HCT116 (cell line): ENCODE measurements around the gene ANKRD63. TPM values are rescaled to one million over a fixed set of nuclear protein-coding genes. Genes with fewer than 3 reads are reported as not detected.

Experiments
- ATAC-seq: fragments of 200-7000 bp; cut with Tn5 transposase; 2 replicates; pipeline ENCODE4 v1.9.1; 2020; ENCODE audit warnings: mild to moderate bottlenecking, moderate library complexity
- BruUV-seq: library from RNA; stranded (reverse); fragments of 400-500 nt; replicated peaks from 2 replicates; lab custom pipeline; 2021; lab: Mats Ljungman, UMichigan
- CTCF ChIA-PET: fragments of 300-600 bp; sonication (Branson Sonifier 250); formaldehyde crosslinking; loops from one replicate; lab custom pipeline; 2021; ENCODE audit warnings: antibody characterized with exemption; lab: Charles Lee
- POLR2A ChIA-PET: fragments of 300-600, 350-600 bp; sonication (Branson Sonifier 250); formaldehyde crosslinking; loops from one replicate; lab custom pipeline; 2021; ENCODE audit warnings: antibody characterized with exemption; lab: Charles Lee
- RAD21 ChIA-PET, 2 experiments: fragments of 300-600 bp; sonication (Branson Sonifier 250); formaldehyde crosslinking; loops; one replicate each; lab custom pipeline; 2023; ENCODE audit warnings: low total read pairs in 2 of 2; ENCODE audit not compliant: uncharacterized antibody in 2 of 2, unreplicated experiment in 2 of 2, low non-redundant PET in 1 of 2; lab: Charles Lee
- DNase-seq: peaks from one replicate; pipeline ENCODE4 v3.0.0-alpha.2; 2010; ENCODE audit warnings: low read depth, low spot score
- H2AFZ ChIP-seq: fragments of 200-600 bp; shearing (Covaris generic), sonication (generic); 2 replicates; pipeline ENCODE4 v1.6.1; 2017; ENCODE audit warnings: low read depth, mixed run types, mixed read lengths, antibody characterized with exemption, low read length; ENCODE audit not compliant: poor library complexity, severe bottlenecking
- H3K27ac ChIP-seq: 2 replicates; pipeline ENCODE4 v1.5.1; 2012; ENCODE audit warnings: low read depth, low read length
- H3K27me3 ChIP-seq: fragments of 200-600 bp; sonication (generic); 2 replicates; pipeline ENCODE4 v1.6.1; 2016; ENCODE audit warnings: mixed run types, low read length, mixed read lengths; ENCODE audit not compliant: insufficient read depth
- H3K36me3 ChIP-seq, 2 experiments: fragments of 200-500 bp in 1 of 2; fragments of 200-600 bp in 1 of 2; sonication (Bioruptor generic) in 1 of 2; sonication (generic) in 1 of 2; 2 replicates each; pipeline versions ENCODE4 v1.5.1 to v1.6.1; 2014 to 2016; ENCODE audit warnings: low read length in 2 of 2, inconsistent platforms in 1 of 2, mixed read lengths in 1 of 2, mixed run types in 1 of 2; ENCODE audit not compliant: insufficient read depth in 2 of 2, control insufficient read depth in 1 of 2
- H3K4me1 ChIP-seq, 2 experiments: fragments of 200-600 bp in 1 of 2; sonication (generic) in 1 of 2; 2 replicates each; pipeline versions ENCODE4 v1.5.1 to v1.6.1; 2012 to 2017; ENCODE audit warnings: low read length in 2 of 2, inconsistent platforms in 1 of 2, mild to moderate bottlenecking in 1 of 2, mixed read lengths in 1 of 2, mixed run types in 1 of 2, moderate library complexity in 1 of 2; ENCODE audit not compliant: insufficient read depth in 2 of 2, control insufficient read depth in 1 of 2
- H3K4me2 ChIP-seq: fragments of 200-600 bp; sonication (generic); 2 replicates; pipeline ENCODE4 v1.6.1; 2017; ENCODE audit warnings: mixed run types, low read length, mixed read lengths
- H3K4me3 ChIP-seq, 2 experiments: fragments of 200-600 bp in 1 of 2; sonication (generic) in 1 of 2; replicated peaks in 1 of 2; 2 replicates each; pipeline ENCODE4 v1.5.1; 2011 to 2016; ENCODE audit warnings: low read length in 2 of 2, control low read depth in 1 of 2, low read depth in 1 of 2, mild to moderate bottlenecking in 1 of 2, mixed read lengths in 1 of 2, mixed run types in 1 of 2
- H3K79me2 ChIP-seq: fragments of 200-600 bp; sonication (generic); 2 replicates; pipeline ENCODE4 v1.6.1; 2017; ENCODE audit warnings: mild to moderate bottlenecking, mixed run types, low read length, moderate library complexity, mixed read lengths; ENCODE audit not compliant: insufficient read depth
- H3K9ac ChIP-seq: fragments of 200-600 bp; sonication (generic); 2 replicates; pipeline ENCODE4 v1.6.1; 2016; ENCODE audit warnings: low read length, mixed read lengths
- H3K9me2 ChIP-seq: fragments of 200-600 bp; sonication (generic), shearing (Covaris generic); 2 replicates; pipeline ENCODE4 v1.6.1; 2017; ENCODE audit warnings: mixed run types, mild to moderate bottlenecking, moderate library complexity; ENCODE audit not compliant: insufficient read depth
- H3K9me3 ChIP-seq, 2 experiments: fragments of 200-500 bp in 1 of 2; fragments of 200-600 bp in 1 of 2; sonication (Bioruptor generic) in 1 of 2; sonication (generic) in 1 of 2; 2 replicates each; pipeline ENCODE4 v1.6.1; 2014 to 2017; ENCODE audit warnings: low read length in 2 of 2, mixed read lengths in 2 of 2, inconsistent platforms in 1 of 2, low read depth in 1 of 2, mild to moderate bottlenecking in 1 of 2, mixed run types in 1 of 2, moderate library complexity in 1 of 2; ENCODE audit not compliant: control insufficient read depth in 1 of 2, insufficient read depth in 1 of 2
- H4K20me1 ChIP-seq: fragments of 200-600 bp; sonication (generic), shearing (Covaris generic); 2 replicates; pipeline ENCODE4 v1.6.1; 2017; ENCODE audit warnings: mixed run types, mild to moderate bottlenecking, moderate library complexity; ENCODE audit not compliant: insufficient read depth
- CBX3 ChIP-seq: IDR thresholded peaks from 2 replicates; pipeline ENCODE4 v1.6.1; 2012; ENCODE audit warnings: low read depth
- CEBPB ChIP-seq: IDR thresholded peaks from 2 replicates; pipeline ENCODE4 v1.6.1; 2012; ENCODE audit warnings: low read depth
- EGR1 ChIP-seq: IDR thresholded peaks from 2 replicates; pipeline ENCODE4 v1.6.1; 2012; ENCODE audit warnings: low read depth
- ELF1 ChIP-seq: IDR thresholded peaks from 2 replicates; pipeline ENCODE4 v1.6.1; 2012; ENCODE audit warnings: low read depth, borderline replicate concordance
- EZH2 ChIP-seq: fragments of 200-600 bp; sonication (generic); IDR thresholded peaks from 2 replicates; pipeline ENCODE4 v1.6.1; 2017; ENCODE audit warnings: antibody characterized with exemption, mixed run types
- EZH2phosphoT487 ChIP-seq: fragments of 200-600 bp; IDR thresholded peaks from 2 replicates; pipeline ENCODE4 v1.6.1; 2018; ENCODE audit warnings: antibody characterized with exemption, borderline replicate concordance
- FOSL1 ChIP-seq: IDR thresholded peaks from 2 replicates; pipeline ENCODE4 v1.6.1; 2012; ENCODE audit warnings: low read depth
- JUND ChIP-seq: IDR thresholded peaks from 2 replicates; pipeline ENCODE4 v1.6.1; 2012
- POLR2A ChIP-seq: IDR thresholded peaks from 2 replicates; pipeline ENCODE4 v1.7.0; 2011; ENCODE audit warnings: borderline replicate concordance; ENCODE audit not compliant: insufficient read depth, insufficient read length; ENCODE audit errors: extremely low read depth
- RAD21 ChIP-seq: IDR thresholded peaks from 2 replicates; pipeline ENCODE4 v1.6.1; 2012; ENCODE audit warnings: low read depth, mild to moderate bottlenecking
- SIN3A ChIP-seq: IDR thresholded peaks from 2 replicates; pipeline ENCODE4 v1.6.1; 2012; ENCODE audit warnings: low read depth
- SP1 ChIP-seq: IDR thresholded peaks from 2 replicates; pipeline ENCODE4 v1.6.1; 2012; ENCODE audit warnings: low read depth
- SRF ChIP-seq: IDR thresholded peaks from 2 replicates; pipeline ENCODE4 v1.6.1; 2012; ENCODE audit warnings: low read depth
- TCF7L2 ChIP-seq: IDR thresholded peaks from 2 replicates; pipeline ENCODE4 v1.7.0; 2011; ENCODE audit warnings: borderline replicate concordance, inconsistent platforms; ENCODE audit not compliant: insufficient read depth, insufficient read length; ENCODE audit errors: extremely low read depth
- YY1 ChIP-seq: IDR thresholded peaks from 2 replicates; pipeline ENCODE4 v1.6.1; 2011; ENCODE audit warnings: low read length, low read depth, moderate library complexity, mild to moderate bottlenecking; ENCODE audit not compliant: insufficient replicate concordance; ENCODE audit errors: extremely low read depth
- ZNF274 ChIP-seq: fragments of 200-500 bp; sonication (Bioruptor generic); IDR thresholded peaks from 2 replicates; pipeline ENCODE4 v1.6.1; 2014; ENCODE audit warnings: mild to moderate bottlenecking, low read depth, low read length, inconsistent platforms
- intact Hi-C: fragments of 100-400 bp; cut with micrococcal nuclease; formaldehyde crosslinking; loops from 2 replicates; pipeline ENCODE4 v1.10.0; 2022
- total RNA-seq: library from RNA; stranded (reverse); gene quantifications from one replicate; pipeline ENCODE4 v1.2.1, GENCODE V29; 2021; ENCODE audit not compliant: unreplicated experiment
- TF ChIP-seq, protein P1 (sequence below): IDR thresholded peaks from 2 replicates; pipeline ENCODE4 v1.6.1; 2012
- TF ChIP-seq, protein P2 (sequence below), 3 experiments: fragments of 200-600 bp in 1 of 3; sonication (generic) in 1 of 3; IDR thresholded peaks in 2 of 3; conservative IDR thresholded peaks in 1 of 3; 2 replicates each; pipeline ENCODE4 v1.5.1; 2012 to 2017; ENCODE audit warnings: low read depth in 2 of 3, low read length in 2 of 3, antibody characterized with exemption in 1 of 3, borderline replicate concordance in 1 of 3, control low read depth in 1 of 3, mild to moderate bottlenecking in 1 of 3, mixed read lengths in 1 of 3, mixed run types in 1 of 3, moderate library complexity in 1 of 3; ENCODE audit not compliant: insufficient read depth in 1 of 3
- TF ChIP-seq, protein P3 (sequence below): IDR thresholded peaks from 2 replicates; pipeline ENCODE4 v1.6.1; 2012
- TF ChIP-seq, protein P4 (sequence below): IDR thresholded peaks from 2 replicates; pipeline ENCODE4 v1.6.1; 2011; ENCODE audit warnings: mild to moderate bottlenecking, low read length, moderate library complexity; ENCODE audit not compliant: insufficient replicate concordance; ENCODE audit errors: extremely low read depth

The ANKRD63 gene
- total RNA-seq, 1 experiment from 2014 or later = 0.89 TPM

DNA sequence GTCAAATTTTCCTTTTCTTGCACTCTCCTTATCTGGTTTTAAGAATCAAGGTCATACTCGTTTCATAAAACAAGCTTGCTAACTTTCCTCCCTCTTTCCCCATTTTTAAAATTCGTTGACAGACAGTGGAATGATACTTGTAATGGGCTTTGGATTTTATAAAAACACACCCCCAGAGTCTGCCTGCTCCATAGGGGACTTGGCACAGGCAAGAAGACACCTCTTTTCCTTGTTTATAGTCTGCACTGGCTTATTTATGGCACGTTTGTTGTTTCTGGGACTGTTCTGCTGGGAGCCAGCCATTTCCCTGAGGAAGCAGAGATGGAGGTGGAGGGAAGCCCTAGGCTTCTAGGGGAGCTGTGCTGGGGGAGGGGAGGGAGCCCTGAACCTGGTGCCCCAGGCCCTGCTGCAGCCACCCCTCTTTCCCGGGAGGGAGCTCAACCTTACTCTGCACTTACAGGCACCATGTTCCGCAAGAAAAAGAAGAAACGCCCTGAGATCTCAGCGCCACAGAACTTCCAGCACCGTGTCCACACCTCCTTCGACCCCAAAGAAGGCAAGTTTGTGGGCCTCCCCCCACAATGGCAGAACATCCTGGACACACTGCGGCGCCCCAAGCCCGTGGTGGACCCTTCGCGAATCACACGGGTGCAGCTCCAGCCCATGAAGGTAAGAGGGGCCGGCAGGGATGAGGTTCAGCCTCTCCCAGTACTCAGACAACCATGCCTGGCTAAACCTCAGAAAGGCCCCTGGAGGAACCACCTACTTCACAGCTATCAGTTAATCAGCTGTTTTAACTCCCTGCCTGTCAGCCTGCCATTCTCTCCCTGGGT, 18.3 kb downstream of the ANKRD63 start:
- Histone ChIP-seq H3K9me3 (no peaks in the 10 kb centered on the region), H3K79me2 (no peaks in the 10 kb centered on the region), H3K36me3 (peaks cover 0 to 3% of the 10 kb centered on the region in 2 experiments; a peak in 1 of 4 replicates), H3K27ac (no peak overlapping the region), H4K20me1 (no peaks in the 10 kb centered on the region), H3K9me2 (no peaks in the 10 kb centered on the region), H3K4me1 (peaks cover 17 to 28% of the 10 kb centered on the region in 2 experiments), H3K4me3 (no peak overlapping the region), H3K4me2 (no peak overlapping the region), H3K27me3 (no peaks in the 10 kb centered on the region), H2AFZ (no peak overlapping the region), H3K9ac (no peak overlapping the region)
- intact Hi-C loops = no loop called here
- ATAC-seq = no peak
- CTCF ChIA-PET = interaction anchor here (1.0 to 2.3 kb wide), 2 partner anchors 10 to 45 kb away, joined by 3 to 8 read pairs; no protein-coding TSS in a partner anchor
- no peak for DNase-seq
- POLR2A ChIA-PET = no interaction called here
- no peak for TF ChIP-seq SIN3A
- no peak for TF ChIP-seq CEBPB
- TF ChIP-seq, protein P1, sequence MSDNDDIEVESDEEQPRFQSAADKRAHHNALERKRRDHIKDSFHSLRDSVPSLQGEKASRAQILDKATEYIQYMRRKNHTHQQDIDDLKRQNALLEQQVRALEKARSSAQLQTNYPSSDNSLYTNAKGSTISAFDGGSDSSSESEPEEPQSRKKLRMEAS = no peak
- no peak for TF ChIP-seq EGR1
- no peak for TF ChIP-seq TCF7L2
- no peak for TF ChIP-seq SRF
- TF ChIP-seq ZNF274 = no peak
- TF ChIP-seq, protein P2, sequence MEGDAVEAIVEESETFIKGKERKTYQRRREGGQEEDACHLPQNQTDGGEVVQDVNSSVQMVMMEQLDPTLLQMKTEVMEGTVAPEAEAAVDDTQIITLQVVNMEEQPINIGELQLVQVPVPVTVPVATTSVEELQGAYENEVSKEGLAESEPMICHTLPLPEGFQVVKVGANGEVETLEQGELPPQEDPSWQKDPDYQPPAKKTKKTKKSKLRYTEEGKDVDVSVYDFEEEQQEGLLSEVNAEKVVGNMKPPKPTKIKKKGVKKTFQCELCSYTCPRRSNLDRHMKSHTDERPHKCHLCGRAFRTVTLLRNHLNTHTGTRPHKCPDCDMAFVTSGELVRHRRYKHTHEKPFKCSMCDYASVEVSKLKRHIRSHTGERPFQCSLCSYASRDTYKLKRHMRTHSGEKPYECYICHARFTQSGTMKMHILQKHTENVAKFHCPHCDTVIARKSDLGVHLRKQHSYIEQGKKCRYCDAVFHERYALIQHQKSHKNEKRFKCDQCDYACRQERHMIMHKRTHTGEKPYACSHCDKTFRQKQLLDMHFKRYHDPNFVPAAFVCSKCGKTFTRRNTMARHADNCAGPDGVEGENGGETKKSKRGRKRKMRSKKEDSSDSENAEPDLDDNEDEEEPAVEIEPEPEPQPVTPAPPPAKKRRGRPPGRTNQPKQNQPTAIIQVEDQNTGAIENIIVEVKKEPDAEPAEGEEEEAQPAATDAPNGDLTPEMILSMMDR (IDR thresholded peaks at IDR 0.05 in 2 of 3, conservative IDR thresholded peaks at IDR 0.05 in 1 of 3; ENCODE audit: borderline replicate concordance in 1 of 3, insufficient read depth in 1 of 3, low read depth in 2 of 3, low read length in 2 of 3) = no peak
- TF ChIP-seq YY1 = no peak
- no peak for TF ChIP-seq FOSL1
- TF ChIP-seq SP1 = no peak
- TF ChIP-seq JUND = no peak
- TF ChIP-seq RAD21 = no peak
- TF ChIP-seq, protein P3, sequence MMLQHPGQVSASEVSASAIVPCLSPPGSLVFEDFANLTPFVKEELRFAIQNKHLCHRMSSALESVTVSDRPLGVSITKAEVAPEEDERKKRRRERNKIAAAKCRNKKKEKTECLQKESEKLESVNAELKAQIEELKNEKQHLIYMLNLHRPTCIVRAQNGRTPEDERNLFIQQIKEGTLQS = no peak
- no peak for TF ChIP-seq EZH2
- no peak for TF ChIP-seq ELF1
- no peak for TF ChIP-seq POLR2A
- TF ChIP-seq EZH2phosphoT487 = no peak
- TF ChIP-seq, protein P4, sequence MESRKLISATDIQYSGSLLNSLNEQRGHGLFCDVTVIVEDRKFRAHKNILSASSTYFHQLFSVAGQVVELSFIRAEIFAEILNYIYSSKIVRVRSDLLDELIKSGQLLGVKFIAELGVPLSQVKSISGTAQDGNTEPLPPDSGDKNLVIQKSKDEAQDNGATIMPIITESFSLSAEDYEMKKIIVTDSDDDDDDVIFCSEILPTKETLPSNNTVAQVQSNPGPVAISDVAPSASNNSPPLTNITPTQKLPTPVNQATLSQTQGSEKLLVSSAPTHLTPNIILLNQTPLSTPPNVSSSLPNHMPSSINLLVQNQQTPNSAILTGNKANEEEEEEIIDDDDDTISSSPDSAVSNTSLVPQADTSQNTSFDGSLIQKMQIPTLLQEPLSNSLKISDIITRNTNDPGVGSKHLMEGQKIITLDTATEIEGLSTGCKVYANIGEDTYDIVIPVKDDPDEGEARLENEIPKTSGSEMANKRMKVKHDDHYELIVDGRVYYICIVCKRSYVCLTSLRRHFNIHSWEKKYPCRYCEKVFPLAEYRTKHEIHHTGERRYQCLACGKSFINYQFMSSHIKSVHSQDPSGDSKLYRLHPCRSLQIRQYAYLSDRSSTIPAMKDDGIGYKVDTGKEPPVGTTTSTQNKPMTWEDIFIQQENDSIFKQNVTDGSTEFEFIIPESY = no peak
- no peak for TF ChIP-seq CBX3
- RAD21 ChIA-PET = no interaction called here
- BruUV-seq = no TSS peak
